Loucy (cell line): ENCODE data around the gene POLR3A.

Experiments used
- H2AFZ ChIP-seq: fragments of 200-600 bp; sonication (generic); 2 replicates; pipeline ENCODE4 v1.6.0; 2016; ENCODE audit warnings: antibody characterized with exemption, mild to moderate bottlenecking, low read length, moderate library complexity
- H3F3A ChIP-seq: fragments of 200-600 bp; 2 replicates; pipeline ENCODE4 v1.6.0; 2016; ENCODE audit warnings: antibody characterized with exemption, low read depth, mild to moderate bottlenecking
- H3K27me3 ChIP-seq: fragments of 200-600 bp; sonication (generic); 2 replicates; pipeline ENCODE4 v1.6.1; 2014; ENCODE audit warnings: low read length, mild to moderate bottlenecking; ENCODE audit not compliant: insufficient read depth, poor library complexity, severe bottlenecking
- H3K36me3 ChIP-seq: fragments of 200-600 bp; sonication (generic); 2 replicates; pipeline ENCODE4 v1.6.1; 2016; ENCODE audit warnings: low read length; ENCODE audit not compliant: insufficient read depth
- H3K4me1 ChIP-seq: fragments of 200-600 bp; sonication (generic); 2 replicates; pipeline ENCODE4 v1.5.1; 2014; ENCODE audit warnings: low read length, mild to moderate bottlenecking; ENCODE audit not compliant: insufficient read depth, poor library complexity, severe bottlenecking
- H3K4me2 ChIP-seq: fragments of 200-600 bp; sonication (generic); 2 replicates; pipeline ENCODE4 v1.6.0; 2014; ENCODE audit warnings: antibody characterized with exemption, low read length, low read depth, mild to moderate bottlenecking; ENCODE audit not compliant: poor library complexity, severe bottlenecking
- H3K4me3 ChIP-seq: fragments of 200-600 bp; sonication (generic); 2 replicates; pipeline ENCODE4 v1.5.1; 2014; ENCODE audit warnings: low read length, mild to moderate bottlenecking, mixed read lengths; ENCODE audit not compliant: poor library complexity, severe bottlenecking
- H3K79me2 ChIP-seq: fragments of 200-600 bp; sonication (generic); 2 replicates; pipeline ENCODE4 v1.6.1; 2014; ENCODE audit warnings: low read length; ENCODE audit not compliant: insufficient read depth
- H3K9ac ChIP-seq: fragments of 200-600 bp; sonication (generic); 2 replicates; pipeline ENCODE4 v1.6.0; 2014; ENCODE audit warnings: mild to moderate bottlenecking, low read depth, low read length, moderate library complexity; ENCODE audit not compliant: poor library complexity, severe bottlenecking
- H3K9me2 ChIP-seq: fragments of 200-600 bp; sonication (generic); replicated peaks from 2 replicates; pipeline ENCODE4 v1.6.1; 2016; ENCODE audit warnings: low read depth, low read length, mixed read lengths
- H3K9me3 ChIP-seq: fragments of 200-600 bp; sonication (generic); 2 replicates; pipeline ENCODE4 v1.6.1; 2014; ENCODE audit warnings: mild to moderate bottlenecking, antibody characterized with exemption, low read length, low read depth; ENCODE audit not compliant: insufficient read depth
- H4K20me1 ChIP-seq: fragments of 200-600 bp; sonication (generic); 2 replicates; pipeline ENCODE4 v1.6.0; 2014; ENCODE audit warnings: antibody characterized with exemption, low read length, mild to moderate bottlenecking; ENCODE audit not compliant: insufficient read depth, poor library complexity, severe bottlenecking
- EZH2phosphoT487 ChIP-seq: fragments of 200-600 bp; IDR thresholded peaks from 2 replicates; pipeline ENCODE4 v1.6.1; 2018; ENCODE audit warnings: antibody characterized with exemption, mild to moderate bottlenecking, moderate library complexity, borderline replicate concordance
- TF ChIP-seq, protein P1 (sequence below): fragments of 200-600 bp; sonication (generic); conservative IDR thresholded peaks from 2 replicates; pipeline ENCODE4 v1.5.1; 2014; ENCODE audit warnings: mild to moderate bottlenecking, antibody characterized with exemption, low read length

Gene POLR3A

DNA sequence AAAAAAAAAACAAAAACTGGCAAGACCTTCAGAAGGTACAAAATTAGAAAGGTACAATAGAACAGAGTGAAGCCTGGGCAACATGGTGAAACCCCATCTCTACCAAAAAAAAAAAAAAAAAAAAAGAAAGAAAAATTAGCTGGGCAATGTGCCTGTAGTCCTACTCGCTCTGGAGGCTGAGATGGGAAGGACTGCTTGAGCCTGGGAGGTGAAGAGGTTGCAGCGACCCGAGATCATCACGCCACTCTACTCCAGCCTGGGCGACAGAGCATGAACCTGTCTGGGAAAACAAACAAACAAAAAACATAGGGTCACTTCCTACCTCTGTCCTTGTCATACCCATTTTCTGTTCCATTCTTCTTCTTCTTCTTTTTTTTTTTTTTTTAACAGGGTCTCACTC is 57.2 kb downstream of the POLR3A start:
- Histone ChIP-seq H3K9ac (no peak overlapping the region), H3K36me3 (peaks cover 9% of the 10 kb centered on the region; the same call in 1 of the 2 replicates), H3K9me2 (no peaks in the 10 kb centered on the region), H3K4me3 (no peak overlapping the region), H3K9me3 (no peaks in the 10 kb centered on the region), H4K20me1 (no peaks in the 10 kb centered on the region), H3F3A (no peaks in the 10 kb centered on the region), H3K27me3 (no peaks in the 10 kb centered on the region), H3K4me1 (peaks cover 17% of the 10 kb centered on the region), H3K79me2 (no peaks in the 10 kb centered on the region), H3K4me2 (no peak overlapping the region), H2AFZ (no peak overlapping the region)
- TF ChIP-seq EZH2phosphoT487 = no peak
- TF ChIP-seq, protein P1, sequence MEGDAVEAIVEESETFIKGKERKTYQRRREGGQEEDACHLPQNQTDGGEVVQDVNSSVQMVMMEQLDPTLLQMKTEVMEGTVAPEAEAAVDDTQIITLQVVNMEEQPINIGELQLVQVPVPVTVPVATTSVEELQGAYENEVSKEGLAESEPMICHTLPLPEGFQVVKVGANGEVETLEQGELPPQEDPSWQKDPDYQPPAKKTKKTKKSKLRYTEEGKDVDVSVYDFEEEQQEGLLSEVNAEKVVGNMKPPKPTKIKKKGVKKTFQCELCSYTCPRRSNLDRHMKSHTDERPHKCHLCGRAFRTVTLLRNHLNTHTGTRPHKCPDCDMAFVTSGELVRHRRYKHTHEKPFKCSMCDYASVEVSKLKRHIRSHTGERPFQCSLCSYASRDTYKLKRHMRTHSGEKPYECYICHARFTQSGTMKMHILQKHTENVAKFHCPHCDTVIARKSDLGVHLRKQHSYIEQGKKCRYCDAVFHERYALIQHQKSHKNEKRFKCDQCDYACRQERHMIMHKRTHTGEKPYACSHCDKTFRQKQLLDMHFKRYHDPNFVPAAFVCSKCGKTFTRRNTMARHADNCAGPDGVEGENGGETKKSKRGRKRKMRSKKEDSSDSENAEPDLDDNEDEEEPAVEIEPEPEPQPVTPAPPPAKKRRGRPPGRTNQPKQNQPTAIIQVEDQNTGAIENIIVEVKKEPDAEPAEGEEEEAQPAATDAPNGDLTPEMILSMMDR = no peak

DNA sequence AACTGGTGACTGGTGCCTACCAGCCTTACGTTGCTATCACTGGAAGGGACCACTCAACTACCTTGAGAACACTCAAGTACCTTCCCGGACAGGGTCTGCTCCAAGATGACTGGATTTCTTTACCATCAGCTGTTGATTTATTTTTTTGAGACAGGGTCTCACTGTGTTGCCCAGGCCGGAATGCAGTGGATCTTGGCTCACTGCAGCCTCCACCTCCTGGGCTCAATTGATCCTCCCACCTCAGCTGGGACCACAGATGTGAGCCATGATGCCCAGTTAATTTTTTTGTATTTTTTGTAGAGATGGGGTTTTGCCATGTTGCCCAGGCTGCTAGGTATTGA is 57.5 kb downstream of the POLR3A start:
- Histone ChIP-seq H3K4me1 (peaks cover 17% of the 10 kb centered on the region), H3K9ac (peak overlapping the region; percentile 9), H2AFZ (peak overlapping the region; percentile 64; the same call in 1 of the 2 replicates), H3K4me2 (peak overlapping the region; percentile 77), H3K27me3 (no peaks in the 10 kb centered on the region), H3K36me3 (peaks cover 5% of the 10 kb centered on the region; the same call in 1 of the 2 replicates), H3F3A (no peaks in the 10 kb centered on the region), H3K9me3 (no peaks in the 10 kb centered on the region), H3K79me2 (no peaks in the 10 kb centered on the region), H4K20me1 (no peaks in the 10 kb centered on the region), H3K9me2 (no peaks in the 10 kb centered on the region), H3K4me3 (no peak overlapping the region)
- TF ChIP-seq EZH2phosphoT487 = no peak
- TF ChIP-seq, protein P1 = no peak

DNA sequence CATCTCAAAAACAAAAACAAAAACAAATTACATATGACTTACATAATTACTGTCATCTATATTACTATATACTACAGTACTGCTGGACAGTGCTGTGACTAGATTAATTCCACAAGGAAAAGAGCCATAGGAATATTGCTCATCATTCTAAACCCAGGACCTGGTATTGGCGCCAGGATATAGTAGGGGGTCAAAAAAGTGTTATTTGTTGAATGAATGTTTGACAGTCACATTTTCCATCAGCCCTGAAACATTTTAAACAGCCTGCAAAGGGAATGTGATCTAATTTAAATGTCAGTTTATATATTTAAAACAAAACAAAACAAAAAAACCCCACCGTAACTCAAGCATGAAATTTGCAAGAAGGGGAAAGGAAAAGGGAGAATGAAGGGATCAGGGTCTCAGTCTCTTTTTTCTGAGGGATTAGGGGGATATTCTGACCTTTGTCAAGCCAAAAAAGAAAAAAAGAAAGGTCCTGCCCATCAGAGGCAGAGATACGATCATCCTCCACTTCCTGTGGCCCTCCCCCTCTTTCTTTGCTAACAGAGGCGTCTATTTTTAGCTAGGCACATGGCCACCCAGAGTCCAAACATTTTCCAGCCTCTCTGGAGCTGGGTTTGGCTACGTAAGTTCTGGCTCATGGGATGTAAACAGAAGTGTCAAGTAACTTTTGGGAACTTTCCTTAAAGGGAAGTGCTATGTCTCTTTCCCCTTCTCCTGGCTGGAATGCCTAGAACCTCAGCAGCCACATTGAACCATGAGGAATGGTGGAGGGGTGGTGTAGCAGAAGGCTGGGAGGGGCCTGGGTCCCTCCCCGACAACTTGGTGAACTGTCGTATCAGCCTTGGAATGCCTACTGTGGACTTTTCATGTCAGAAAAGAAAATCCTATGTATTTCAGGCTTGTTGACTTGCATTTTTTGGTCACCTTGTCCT is 58.2 kb downstream of the POLR3A start:
- Histone ChIP-seq H3K9ac (peak overlapping the region; percentile 9), H3K9me2 (no peaks in the 10 kb centered on the region), H3K4me2 (peak overlapping the region; percentile 77), H3K4me3 (peak overlapping the region; percentile 49), H3F3A (no peaks in the 10 kb centered on the region), H2AFZ (peak overlapping the region; percentile 64), H3K27me3 (no peaks in the 10 kb centered on the region), H3K4me1 (peaks cover 17% of the 10 kb centered on the region), H4K20me1 (no peaks in the 10 kb centered on the region), H3K36me3 (no peaks in the 10 kb centered on the region), H3K79me2 (no peaks in the 10 kb centered on the region), H3K9me3 (no peaks in the 10 kb centered on the region)
- TF ChIP-seq, protein P1 = no peak
- no peak for TF ChIP-seq EZH2phosphoT487
